Measurements from ENCODE around the gene SHROOM3. TPM values are rescaled to one million over a fixed set of nuclear protein-coding genes. Genes with fewer than 3 reads are reported as not detected.

SHROOM3 gene
- total RNA-seq, 1 donor from 2014 or later, result 15.2 TPM

DNA sequence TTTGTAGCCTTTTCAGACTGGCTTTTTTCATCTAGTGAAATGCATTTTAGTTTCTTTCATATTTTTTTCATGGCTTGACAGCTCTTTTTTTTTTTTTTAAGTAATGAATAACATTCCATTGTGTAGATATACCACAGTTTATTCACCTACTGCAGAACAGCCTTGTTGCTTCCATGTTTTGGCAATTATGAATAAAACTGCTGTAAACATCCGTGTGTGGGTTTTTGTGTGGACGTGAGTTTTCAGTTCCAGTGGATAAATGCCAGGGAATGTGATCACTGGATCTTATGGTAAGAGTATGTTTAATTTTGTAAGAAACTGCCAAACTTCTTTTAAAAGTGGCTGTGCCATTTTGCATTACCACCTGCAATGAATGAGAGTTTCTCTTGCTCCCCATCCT lies 302.2 kb downstream of the SHROOM3 start:
- ATAC-seq (no peak), DNase-seq (ENCODE audit: missing footprints) (no peak)
- intact Hi-C loops (cut with DNase I), result no loop called here

DNA sequence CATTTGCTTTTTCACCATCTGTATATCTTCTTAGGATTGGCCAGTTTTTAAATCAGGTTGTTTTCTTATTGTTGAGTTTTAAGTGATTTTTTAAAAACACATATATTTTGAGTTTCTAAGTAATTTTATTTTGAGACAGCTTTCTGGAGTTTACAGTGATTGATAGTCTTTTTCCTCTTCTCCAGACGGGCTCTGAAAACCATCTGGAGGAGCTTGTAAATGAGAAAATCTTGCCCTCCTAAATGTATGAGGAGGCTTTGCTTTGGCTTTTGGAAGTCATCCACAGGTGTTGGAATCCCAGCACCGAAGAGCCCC lies 302.7 kb downstream of the SHROOM3 start:
- intact Hi-C loops (cut with DNase I), result no loop called here
- DNase-seq (ENCODE audit: missing footprints) (no peak), ATAC-seq (no peak)

DNA sequence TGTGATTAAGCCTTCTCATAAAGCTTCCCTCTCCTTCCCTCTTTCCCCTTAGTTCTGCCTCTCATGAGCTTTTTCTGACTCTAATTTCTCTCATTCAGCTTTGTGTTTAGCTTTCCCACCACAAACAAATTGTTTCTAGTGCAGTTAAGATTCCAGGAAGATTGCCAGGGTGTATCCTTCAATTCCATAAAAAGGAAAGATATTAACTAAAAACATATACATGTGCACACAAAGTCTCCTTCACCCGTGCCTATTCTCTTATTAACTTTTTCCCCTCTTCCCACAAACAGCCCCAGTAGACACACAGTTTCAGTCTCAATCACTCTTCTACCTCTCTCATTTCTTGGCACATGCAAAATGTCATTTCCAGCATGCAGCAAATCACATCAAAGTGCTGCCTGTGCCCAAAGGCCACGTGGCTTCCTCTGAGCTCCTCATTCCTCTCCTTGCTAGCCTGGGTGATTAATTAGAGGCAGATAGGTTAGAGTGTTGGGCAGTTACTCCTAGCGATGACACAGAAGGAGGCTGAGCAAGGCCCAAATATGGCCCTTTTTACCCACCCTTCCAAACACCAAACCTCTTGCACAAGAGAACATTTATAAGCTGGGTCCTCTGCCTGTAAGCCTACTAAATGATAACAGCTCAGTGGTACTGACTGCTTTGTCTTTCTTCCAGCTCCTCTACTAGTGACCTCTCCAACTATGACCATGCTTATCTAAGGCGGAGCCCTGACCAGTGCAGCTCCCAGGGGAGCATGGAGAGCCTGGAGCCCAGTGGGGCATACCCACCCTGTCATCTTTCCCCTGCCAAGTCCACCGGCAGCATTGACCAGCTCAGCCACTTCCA lies 303.3 kb downstream of the SHROOM3 start:
- ATAC-seq (peak; percentile 63), DNase-seq (ENCODE audit: missing footprints) (no peak)
- intact Hi-C loops (cut with DNase I), result no loop called here

DNA sequence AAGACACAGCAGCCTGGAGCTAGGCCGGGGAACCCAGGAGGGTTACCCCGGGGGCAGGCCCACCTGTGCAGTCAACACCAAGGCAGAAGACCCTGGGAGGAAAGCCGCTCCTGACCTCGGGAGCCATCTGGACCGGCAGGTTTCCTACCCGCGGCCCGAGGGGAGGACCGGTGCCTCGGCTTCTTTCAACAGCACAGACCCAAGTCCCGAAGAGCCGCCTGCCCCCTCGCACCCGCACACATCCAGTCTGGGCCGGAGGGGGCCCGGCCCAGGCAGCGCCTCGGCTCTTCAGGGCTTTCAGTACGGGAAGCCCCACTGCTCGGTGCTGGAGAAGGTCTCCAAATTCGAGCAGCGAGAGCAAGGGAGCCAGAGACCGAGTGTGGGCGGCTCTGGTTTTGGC lies 305.2 kb downstream of the SHROOM3 start:
- ATAC-seq, result no peak
- intact Hi-C loops (cut with DNase I), result no loop called here
- no peak for DNase-seq (ENCODE audit: missing footprints)

DNA sequence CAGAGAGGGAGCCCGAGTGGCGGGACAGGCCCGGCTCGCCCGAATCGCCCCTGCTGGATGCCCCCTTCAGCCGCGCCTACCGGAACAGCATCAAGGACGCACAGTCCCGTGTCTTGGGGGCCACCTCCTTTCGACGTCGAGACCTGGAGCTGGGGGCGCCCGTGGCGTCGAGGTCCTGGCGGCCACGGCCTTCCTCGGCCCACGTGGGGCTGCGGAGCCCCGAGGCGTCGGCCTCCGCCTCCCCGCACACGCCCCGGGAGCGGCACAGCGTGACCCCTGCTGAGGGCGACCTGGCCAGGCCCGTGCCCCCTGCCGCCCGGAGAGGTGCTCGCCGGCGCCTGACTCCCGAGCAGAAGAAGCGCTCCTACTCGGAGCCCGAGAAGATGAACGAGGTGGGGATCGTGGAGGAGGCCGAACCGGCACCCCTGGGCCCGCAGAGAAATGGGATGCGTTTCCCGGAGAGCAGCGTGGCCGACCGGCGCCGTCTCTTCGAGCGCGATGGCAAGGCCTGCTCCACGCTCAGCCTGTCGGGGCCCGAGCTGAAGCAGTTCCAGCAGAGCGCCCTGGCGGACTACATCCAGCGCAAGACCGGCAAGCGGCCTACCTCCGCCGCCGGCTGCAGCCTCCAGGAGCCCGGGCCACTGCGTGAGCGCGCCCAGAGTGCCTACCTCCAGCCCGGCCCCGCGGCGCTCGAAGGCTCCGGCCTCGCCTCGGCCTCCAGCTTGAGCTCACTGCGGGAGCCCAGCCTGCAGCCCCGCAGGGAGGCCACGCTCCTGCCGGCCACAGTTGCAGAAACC lies 306.0 kb downstream of the SHROOM3 start:
- intact Hi-C loops (cut with DNase I), result no loop called here
- DNase-seq (ENCODE audit: missing footprints) (no peak), ATAC-seq (no peak)

DNA sequence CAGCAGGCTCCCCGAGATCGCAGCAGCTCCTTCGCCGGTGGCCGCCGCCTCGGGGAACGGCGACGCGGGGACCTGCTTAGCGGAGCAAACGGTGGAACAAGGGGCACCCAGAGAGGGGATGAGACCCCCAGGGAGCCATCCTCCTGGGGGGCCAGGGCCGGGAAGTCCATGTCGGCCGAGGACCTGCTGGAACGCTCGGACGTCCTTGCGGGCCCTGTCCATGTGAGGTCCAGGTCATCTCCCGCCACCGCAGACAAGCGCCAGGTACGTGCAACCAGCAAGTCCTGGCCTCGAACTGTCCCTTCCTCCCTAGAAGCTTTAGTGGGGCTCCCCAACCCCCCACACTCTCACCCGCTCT lies 306.6 kb downstream of the SHROOM3 start:
- DNase-seq (ENCODE audit: missing footprints) (no peak), ATAC-seq (no peak)
- intact Hi-C loops (cut with DNase I), result no loop called here

DNA sequence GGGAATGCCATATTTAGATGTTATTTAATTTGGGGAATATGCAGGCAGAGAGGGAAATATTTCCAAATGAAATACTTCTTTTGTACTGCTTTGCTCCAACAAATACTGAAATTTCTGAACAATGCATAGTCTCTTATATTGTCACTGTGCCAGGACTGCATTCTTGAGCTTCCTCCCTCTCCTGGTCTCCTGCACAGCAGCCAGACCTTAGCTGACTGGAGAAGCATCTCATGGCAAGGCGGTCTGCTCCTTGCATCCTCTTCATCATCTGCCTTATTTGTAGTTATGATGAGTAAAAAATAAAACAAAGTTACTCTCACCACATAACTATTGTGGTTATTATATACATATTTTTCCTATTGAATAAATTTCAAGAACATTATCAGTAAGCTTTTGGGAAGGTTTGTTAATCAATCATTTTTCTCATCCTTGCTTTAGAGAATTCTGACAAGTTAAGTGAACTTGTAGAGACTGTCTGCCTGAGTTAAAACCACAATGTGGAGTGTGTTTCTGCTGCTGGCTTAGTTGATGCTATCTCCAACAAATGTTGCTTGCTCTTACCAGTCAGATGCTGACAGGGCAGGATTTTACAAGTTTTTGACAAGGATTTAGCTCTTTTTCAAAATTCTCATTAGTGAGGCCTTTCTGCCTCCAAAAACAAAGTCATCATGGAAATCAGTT lies 309.4 kb downstream of the SHROOM3 start:
- no peak for ATAC-seq
- DNase-seq (ENCODE audit: missing footprints), result no peak
- intact Hi-C loops (cut with DNase I), result no loop called here

DNA sequence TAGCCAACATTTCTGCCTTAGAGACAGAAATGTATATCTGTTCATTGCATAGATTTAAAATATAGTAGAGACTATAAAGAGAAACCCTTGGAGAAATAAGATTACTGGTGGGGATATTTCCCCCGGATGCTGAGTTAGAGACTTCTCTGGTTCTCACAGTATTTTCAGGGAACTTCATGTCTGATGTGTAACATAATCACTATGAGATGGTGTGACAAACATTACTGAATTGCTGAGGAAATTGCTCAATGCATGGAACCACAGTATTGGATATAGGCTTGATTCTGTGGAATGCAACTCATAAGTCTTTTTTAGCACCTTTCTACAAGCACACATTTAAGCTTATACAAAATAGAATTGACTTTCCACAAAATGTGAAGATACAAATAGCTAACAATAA lies 310.2 kb downstream of the SHROOM3 start:
- intact Hi-C loops (cut with DNase I), result no loop called here
- ATAC-seq (no peak), DNase-seq (ENCODE audit: missing footprints) (no peak)

DNA sequence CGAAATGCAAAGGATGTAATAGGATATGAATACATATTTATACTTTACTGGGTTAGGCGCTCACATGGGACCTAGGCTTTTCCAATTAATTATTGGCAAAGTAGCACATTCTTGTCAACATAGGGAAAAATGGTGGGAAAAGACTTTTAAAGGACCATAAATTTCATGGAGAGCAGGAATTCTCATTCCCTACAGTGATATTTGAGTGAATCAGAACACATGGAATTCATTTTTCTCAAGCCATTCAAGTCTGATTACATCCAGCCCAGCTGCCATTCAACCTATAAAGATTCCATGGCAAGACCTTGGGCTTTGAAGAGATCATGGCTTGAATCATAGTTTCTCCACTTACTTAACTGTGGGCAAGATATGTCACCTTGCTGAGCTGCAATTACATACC lies 312.5 kb downstream of the SHROOM3 start:
- DNase-seq (ENCODE audit: missing footprints) (no peak), ATAC-seq (no peak)
- intact Hi-C loops (cut with DNase I), result no loop called here

DNA sequence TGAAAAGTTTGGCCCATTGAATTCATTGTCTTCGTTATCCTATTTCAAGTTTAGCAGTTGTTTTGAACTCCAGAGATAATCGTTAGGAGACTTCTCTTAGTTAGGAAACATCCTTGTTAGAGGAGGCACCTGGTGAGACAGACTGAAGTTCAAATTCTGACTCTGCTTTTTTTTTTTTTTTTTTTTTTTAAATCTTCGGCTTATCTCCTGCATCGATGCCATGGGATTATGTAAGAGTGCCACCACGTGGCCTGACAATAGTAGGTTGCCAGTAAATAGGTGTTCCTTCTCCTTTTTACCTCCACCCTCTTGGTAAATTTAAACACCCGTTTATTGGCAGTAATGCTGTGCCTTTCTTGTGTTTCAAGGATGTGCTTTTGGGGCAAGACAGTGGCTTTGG lies 313.6 kb downstream of the SHROOM3 start:
- ATAC-seq, result no peak
- intact Hi-C loops (cut with DNase I), result no loop called here
- no peak for DNase-seq (ENCODE audit: missing footprints)

DNA sequence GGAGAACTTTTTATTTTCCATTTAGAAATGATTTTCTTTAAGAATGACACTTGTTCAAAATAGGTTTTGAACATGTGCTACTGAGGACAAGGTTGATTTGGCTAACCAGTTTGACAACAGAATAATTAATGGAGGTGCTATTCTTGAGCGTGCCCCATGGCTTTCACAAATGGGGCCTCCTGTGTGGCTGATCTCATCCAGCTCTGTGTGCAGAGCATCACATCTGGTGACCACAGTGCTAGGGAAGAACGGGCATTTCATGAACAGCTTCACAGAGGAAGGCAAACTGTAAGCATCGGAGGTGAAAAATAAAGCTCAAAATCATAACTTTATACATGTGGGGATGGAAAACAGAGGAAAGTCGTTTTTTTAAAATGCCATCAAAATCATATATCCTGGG lies 314.3 kb downstream of the SHROOM3 start:
- no peak for ATAC-seq
- no peak for DNase-seq (ENCODE audit: missing footprints)
- intact Hi-C loops (cut with DNase I), result no loop called here

DNA sequence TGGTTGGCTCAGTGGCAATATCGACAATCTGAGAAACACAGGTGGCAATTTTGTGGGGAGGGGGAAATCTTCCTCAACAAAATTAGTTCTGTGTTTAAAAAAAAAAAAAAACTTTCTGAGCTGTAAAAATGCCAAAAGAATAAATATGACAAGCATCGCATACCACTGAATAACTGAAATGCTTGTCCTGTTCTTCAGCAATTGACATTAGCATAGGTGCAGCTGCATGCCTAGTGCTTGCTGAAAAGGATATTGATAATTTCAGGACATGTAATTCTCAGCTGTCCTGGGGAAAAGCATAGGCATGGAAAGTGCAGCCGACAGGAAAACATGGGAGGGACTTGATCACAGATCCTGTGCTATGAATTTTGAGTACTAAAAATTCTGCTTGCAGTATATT lies 315.7 kb downstream of the SHROOM3 start:
- intact Hi-C loops (cut with DNase I), result no loop called here
- ATAC-seq (no peak), DNase-seq (ENCODE audit: missing footprints) (no peak)

DNA sequence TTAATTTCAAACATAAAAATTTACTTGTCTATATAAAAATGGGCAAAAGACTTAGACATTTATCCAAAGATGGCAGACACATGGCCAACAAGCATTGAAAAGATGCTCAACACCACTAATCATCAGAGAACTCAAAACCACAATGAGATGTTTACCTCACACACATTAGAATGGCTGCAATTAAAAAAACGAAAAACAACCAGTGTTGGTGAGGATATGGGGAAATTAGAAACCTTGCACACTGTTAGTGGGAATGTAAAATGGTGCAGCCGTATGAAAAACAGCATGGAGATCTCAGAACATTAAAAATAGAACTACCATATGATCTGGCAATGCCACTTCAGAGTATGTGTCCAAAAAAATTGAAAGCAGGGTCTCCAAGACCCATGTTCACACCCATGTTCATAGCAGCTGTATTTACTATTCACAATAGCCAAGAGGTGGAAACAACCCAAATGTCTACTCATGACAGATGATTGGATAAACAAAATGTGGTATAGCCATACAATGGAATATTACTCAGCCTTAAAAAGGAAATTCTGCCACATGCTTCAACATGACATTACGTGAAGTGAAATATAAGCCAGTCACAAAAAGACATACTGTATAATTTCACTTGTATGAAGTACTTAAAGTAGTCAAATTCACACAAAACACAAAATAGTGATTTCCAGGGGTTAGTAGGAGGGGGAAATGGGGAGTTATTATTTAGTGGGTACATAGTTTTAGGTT lies 316.7 kb downstream of the SHROOM3 start:
- ATAC-seq (no peak), DNase-seq (ENCODE audit: missing footprints) (no peak)
- intact Hi-C loops (cut with DNase I), result no loop called here

DNA sequence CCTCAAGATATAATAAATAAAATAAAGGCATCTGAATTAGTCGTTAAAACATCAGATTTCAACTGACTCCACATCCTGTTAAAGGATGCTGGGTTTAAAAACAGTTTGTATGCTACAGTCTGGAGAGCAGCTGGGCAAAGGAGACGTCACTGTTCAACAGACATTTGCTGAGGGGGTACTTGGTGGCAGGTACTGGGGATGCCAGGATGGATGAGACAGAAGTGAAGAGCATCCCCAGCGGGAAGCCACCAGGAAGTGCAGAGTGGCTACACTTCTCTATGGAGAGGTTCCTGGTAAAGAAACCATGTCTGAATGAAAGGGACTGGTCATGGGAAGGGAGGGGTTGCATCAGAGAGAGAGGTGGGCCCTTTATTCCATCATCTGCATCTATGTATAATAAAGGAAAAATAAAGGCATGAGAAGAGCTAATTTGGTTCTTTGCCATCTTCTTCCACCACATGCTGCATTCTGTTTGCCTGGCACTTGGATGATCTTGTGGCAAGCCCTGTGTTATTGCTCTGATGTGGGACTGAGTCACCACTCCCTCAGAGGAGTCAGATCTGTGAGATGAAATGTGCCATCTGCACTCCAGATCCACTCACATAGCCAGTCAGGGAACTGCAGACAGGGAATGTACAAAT lies 318.0 kb downstream of the SHROOM3 start:
- no peak for DNase-seq (ENCODE audit: missing footprints)
- ATAC-seq, result peak; percentile 86
- intact Hi-C loops (cut with DNase I), result no loop called here

DNA sequence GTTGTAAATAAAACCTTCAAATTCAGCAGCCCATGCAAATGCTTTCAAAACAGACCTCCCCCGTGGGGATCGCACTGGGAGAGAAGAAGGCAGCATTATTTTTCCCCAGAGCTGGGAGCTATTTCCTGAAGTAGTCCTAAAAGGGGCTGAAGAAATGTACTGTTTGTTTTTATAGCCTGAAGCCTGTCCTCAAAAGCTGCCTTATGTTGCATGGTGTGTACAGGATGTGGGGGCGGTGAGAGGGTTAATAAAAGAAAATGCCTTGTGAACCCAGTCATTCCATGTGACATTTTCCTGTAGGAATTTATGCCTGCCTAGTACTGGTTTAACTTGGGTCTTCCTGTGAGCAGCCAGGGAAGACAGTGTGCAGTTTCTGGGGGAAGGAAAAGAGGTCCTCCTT lies 318.8 kb downstream of the SHROOM3 start:
- intact Hi-C loops (cut with DNase I), result no loop called here
- DNase-seq (ENCODE audit: missing footprints) (no peak), ATAC-seq (peak; percentile 47)

DNA sequence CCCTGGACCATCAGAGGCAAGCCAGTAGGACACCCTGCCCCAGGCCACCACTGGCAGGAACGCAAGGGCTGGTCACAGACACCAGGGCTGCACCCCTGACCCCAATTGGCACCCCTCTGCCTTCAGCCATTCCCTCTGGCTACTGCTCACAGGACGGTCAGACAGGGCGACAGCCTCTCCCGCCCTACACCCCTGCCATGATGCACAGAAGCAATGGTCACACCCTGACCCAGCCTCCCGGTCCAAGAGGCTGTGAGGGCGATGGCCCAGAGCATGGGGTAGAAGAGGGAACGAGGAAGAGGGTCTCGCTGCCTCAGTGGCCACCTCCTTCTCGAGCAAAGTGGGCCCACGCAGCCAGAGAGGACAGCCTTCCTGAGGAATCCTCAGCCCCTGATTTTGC lies 319.4 kb downstream of the SHROOM3 start:
- intact Hi-C loops (cut with DNase I), result no loop called here

DNA sequence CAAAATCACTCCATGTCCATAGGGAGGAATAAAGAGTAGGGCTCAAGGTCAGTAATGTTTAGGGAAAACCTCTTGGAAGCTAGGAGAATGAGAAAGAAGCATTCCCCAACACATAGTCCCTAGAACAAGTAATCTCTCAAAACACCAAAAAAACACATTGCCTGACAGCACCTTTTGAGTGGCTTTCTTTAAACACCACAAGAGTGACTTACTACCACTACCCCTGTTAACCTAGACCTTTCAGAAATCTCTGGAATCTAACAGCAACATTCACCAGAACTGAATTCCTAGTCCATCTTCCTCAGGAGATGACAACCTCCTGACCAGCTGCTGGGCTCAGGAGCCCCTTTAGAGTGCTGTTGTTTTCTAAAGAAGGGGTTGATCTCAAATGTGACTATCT lies 320.7 kb downstream of the SHROOM3 start:
- no peak for DNase-seq (ENCODE audit: missing footprints)
- no peak for ATAC-seq
- intact Hi-C loops (cut with DNase I), result loop anchor here (5.0 kb wide), 3 partner anchors 63 to 323 kb away; no protein-coding TSS in a partner anchor

More for the DNA sequence above, 319.4 kb downstream of the SHROOM3 start:
- no peak for ATAC-seq
- DNase-seq (ENCODE audit: missing footprints), result no peak

DNA sequence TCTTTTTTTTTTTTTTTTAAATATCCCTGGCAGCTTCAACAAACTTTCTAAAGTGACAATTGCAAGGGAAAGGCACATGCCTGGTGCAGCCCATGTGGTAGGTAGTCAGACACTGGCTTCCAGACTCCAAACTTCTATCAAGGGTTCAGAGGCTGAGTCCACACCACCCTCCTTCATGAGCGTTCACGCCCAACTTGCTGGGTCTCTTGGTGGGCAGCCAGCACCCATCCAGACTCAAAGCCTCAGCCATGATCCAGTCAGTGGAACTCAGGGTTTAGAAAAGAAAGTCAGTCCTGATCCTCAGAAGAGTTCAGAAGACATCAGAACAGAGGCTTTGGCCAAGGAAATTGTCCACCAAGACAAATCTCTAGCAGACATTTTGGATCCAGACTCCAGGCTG lies 321.4 kb downstream of the SHROOM3 start:
- intact Hi-C loops (cut with DNase I), result loop anchor here (5.0 kb wide), 3 partner anchors 64 to 324 kb away; no protein-coding TSS in a partner anchor
- no peak for ATAC-seq
- no peak for DNase-seq (ENCODE audit: missing footprints)
